HCT116 (cell line): Measurements from ENCODE around the gene PDHX. TPM values are rescaled to one million over a fixed set of nuclear protein-coding genes. Genes with fewer than 3 reads are reported as not detected.

Experiments used
- ATAC-seq: fragments of 200-7000 bp; cut with Tn5 transposase; 2 replicates; pipeline ENCODE4 v1.9.1; 2020; ENCODE audit warnings: mild to moderate bottlenecking, moderate library complexity
- BruUV-seq: library from RNA; stranded (reverse); fragments of 400-500 nt; replicated peaks from 2 replicates; lab custom pipeline; 2021; lab: Mats Ljungman, UMichigan
- CTCF ChIA-PET: fragments of 300-600 bp; sonication (Branson Sonifier 250); formaldehyde crosslinking; loops from one replicate; lab custom pipeline; 2021; ENCODE audit warnings: antibody characterized with exemption; lab: Charles Lee
- POLR2A ChIA-PET: fragments of 300-600, 350-600 bp; sonication (Branson Sonifier 250); formaldehyde crosslinking; loops from one replicate; lab custom pipeline; 2021; ENCODE audit warnings: antibody characterized with exemption; lab: Charles Lee
- RAD21 ChIA-PET, 2 experiments: fragments of 300-600 bp; sonication (Branson Sonifier 250); formaldehyde crosslinking; loops; one replicate each; lab custom pipeline; 2023; ENCODE audit warnings: low total read pairs in 2 of 2; ENCODE audit not compliant: uncharacterized antibody in 2 of 2, unreplicated experiment in 2 of 2, low non-redundant PET in 1 of 2; lab: Charles Lee
- DNase-seq: peaks from one replicate; pipeline ENCODE4 v3.0.0-alpha.2; 2010; ENCODE audit warnings: low read depth, low spot score
- H2AFZ ChIP-seq: fragments of 200-600 bp; shearing (Covaris generic), sonication (generic); 2 replicates; pipeline ENCODE4 v1.6.1; 2017; ENCODE audit warnings: low read depth, mixed run types, mixed read lengths, antibody characterized with exemption, low read length; ENCODE audit not compliant: poor library complexity, severe bottlenecking
- H3K27ac ChIP-seq: 2 replicates; pipeline ENCODE4 v1.5.1; 2012; ENCODE audit warnings: low read depth, low read length
- H3K27me3 ChIP-seq: fragments of 200-600 bp; sonication (generic); 2 replicates; pipeline ENCODE4 v1.6.1; 2016; ENCODE audit warnings: mixed run types, low read length, mixed read lengths; ENCODE audit not compliant: insufficient read depth
- H3K36me3 ChIP-seq, 2 experiments: fragments of 200-500 bp in 1 of 2; fragments of 200-600 bp in 1 of 2; sonication (Bioruptor generic) in 1 of 2; sonication (generic) in 1 of 2; 2 replicates each; pipeline versions ENCODE4 v1.5.1 to v1.6.1; 2014 to 2016; ENCODE audit warnings: low read length in 2 of 2, inconsistent platforms in 1 of 2, mixed read lengths in 1 of 2, mixed run types in 1 of 2; ENCODE audit not compliant: insufficient read depth in 2 of 2, control insufficient read depth in 1 of 2
- H3K4me1 ChIP-seq, 2 experiments: fragments of 200-600 bp in 1 of 2; sonication (generic) in 1 of 2; 2 replicates each; pipeline versions ENCODE4 v1.5.1 to v1.6.1; 2012 to 2017; ENCODE audit warnings: low read length in 2 of 2, inconsistent platforms in 1 of 2, mild to moderate bottlenecking in 1 of 2, mixed read lengths in 1 of 2, mixed run types in 1 of 2, moderate library complexity in 1 of 2; ENCODE audit not compliant: insufficient read depth in 2 of 2, control insufficient read depth in 1 of 2
- H3K4me2 ChIP-seq: fragments of 200-600 bp; sonication (generic); 2 replicates; pipeline ENCODE4 v1.6.1; 2017; ENCODE audit warnings: mixed run types, low read length, mixed read lengths
- H3K4me3 ChIP-seq, 2 experiments: fragments of 200-600 bp in 1 of 2; sonication (generic) in 1 of 2; replicated peaks in 1 of 2; 2 replicates each; pipeline ENCODE4 v1.5.1; 2011 to 2016; ENCODE audit warnings: low read length in 2 of 2, control low read depth in 1 of 2, low read depth in 1 of 2, mild to moderate bottlenecking in 1 of 2, mixed read lengths in 1 of 2, mixed run types in 1 of 2
- H3K79me2 ChIP-seq: fragments of 200-600 bp; sonication (generic); 2 replicates; pipeline ENCODE4 v1.6.1; 2017; ENCODE audit warnings: mild to moderate bottlenecking, mixed run types, low read length, moderate library complexity, mixed read lengths; ENCODE audit not compliant: insufficient read depth
- H3K9ac ChIP-seq: fragments of 200-600 bp; sonication (generic); 2 replicates; pipeline ENCODE4 v1.6.1; 2016; ENCODE audit warnings: low read length, mixed read lengths
- H3K9me2 ChIP-seq: fragments of 200-600 bp; sonication (generic), shearing (Covaris generic); 2 replicates; pipeline ENCODE4 v1.6.1; 2017; ENCODE audit warnings: mixed run types, mild to moderate bottlenecking, moderate library complexity; ENCODE audit not compliant: insufficient read depth
- H3K9me3 ChIP-seq, 2 experiments: fragments of 200-500 bp in 1 of 2; fragments of 200-600 bp in 1 of 2; sonication (Bioruptor generic) in 1 of 2; sonication (generic) in 1 of 2; 2 replicates each; pipeline ENCODE4 v1.6.1; 2014 to 2017; ENCODE audit warnings: low read length in 2 of 2, mixed read lengths in 2 of 2, inconsistent platforms in 1 of 2, low read depth in 1 of 2, mild to moderate bottlenecking in 1 of 2, mixed run types in 1 of 2, moderate library complexity in 1 of 2; ENCODE audit not compliant: control insufficient read depth in 1 of 2, insufficient read depth in 1 of 2
- H4K20me1 ChIP-seq: fragments of 200-600 bp; sonication (generic), shearing (Covaris generic); 2 replicates; pipeline ENCODE4 v1.6.1; 2017; ENCODE audit warnings: mixed run types, mild to moderate bottlenecking, moderate library complexity; ENCODE audit not compliant: insufficient read depth
- CBX3 ChIP-seq: IDR thresholded peaks from 2 replicates; pipeline ENCODE4 v1.6.1; 2012; ENCODE audit warnings: low read depth
- CEBPB ChIP-seq: IDR thresholded peaks from 2 replicates; pipeline ENCODE4 v1.6.1; 2012; ENCODE audit warnings: low read depth
- REST ChIP-seq: IDR thresholded peaks from 2 replicates; pipeline ENCODE4 v1.6.1; 2012; ENCODE audit warnings: low read depth
- ZNF274 ChIP-seq: fragments of 200-500 bp; sonication (Bioruptor generic); IDR thresholded peaks from 2 replicates; pipeline ENCODE4 v1.6.1; 2014; ENCODE audit warnings: mild to moderate bottlenecking, low read depth, low read length, inconsistent platforms
- intact Hi-C: fragments of 100-400 bp; cut with micrococcal nuclease; formaldehyde crosslinking; loops from 2 replicates; pipeline ENCODE4 v1.10.0; 2022
- total RNA-seq: library from RNA; stranded (reverse); gene quantifications from one replicate; pipeline ENCODE4 v1.2.1, GENCODE V29; 2021; ENCODE audit not compliant: unreplicated experiment
- TF ChIP-seq, protein P1 (sequence below): IDR thresholded peaks from 2 replicates; pipeline ENCODE4 v1.6.1; 2012

Gene PDHX
- total RNA-seq, 1 experiment from 2014 or later, result 36.6 TPM

DNA sequence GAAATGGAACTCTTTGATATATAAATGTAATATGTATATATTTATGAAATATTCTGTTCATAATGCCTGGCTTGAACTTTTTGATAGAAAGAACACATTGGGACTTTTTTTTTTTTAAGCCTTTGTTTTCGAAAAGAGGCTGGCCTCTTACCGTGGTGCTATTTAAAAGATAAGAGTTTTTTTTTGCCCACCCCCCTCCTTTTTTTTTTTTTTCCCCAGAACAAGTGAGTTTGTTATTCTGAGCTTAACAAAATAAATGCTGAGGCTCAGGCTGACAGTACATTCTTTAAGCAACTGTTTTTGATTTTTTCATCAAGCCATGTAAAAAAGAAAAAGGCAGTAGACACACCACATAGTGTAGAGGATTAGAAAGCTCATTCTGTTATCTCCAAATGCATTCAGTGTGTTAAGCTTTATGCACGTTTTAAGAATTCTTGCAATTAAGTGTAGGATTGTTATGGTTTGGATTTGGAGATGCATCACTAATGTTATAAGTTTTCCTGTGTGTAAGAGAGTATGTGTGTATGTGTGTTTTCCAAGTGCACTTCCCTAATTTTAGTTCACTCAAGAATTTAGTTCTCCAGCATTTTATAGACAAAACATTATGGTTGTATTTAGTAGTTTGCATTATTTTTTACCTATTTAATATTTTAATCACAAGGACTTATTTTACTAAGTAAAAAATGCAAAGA is 12.0 kb downstream of the PDHX start:
- Histone ChIP-seq H3K4me3 (no peak overlapping the region), H3K9me3 (no peaks in the 10 kb centered on the region), H2AFZ (no peak overlapping the region), H3K27me3 (no peaks in the 10 kb centered on the region), H3K4me1 (0 out of 4 replicates have a peak, but pooled peaks cover 0 to 6% of the 10 kb centered on the region in 2 experiments), H3K79me2 (peaks cover 56% of the 10 kb centered on the region), H3K9ac (no peak overlapping the region), H3K27ac (no peak overlapping the region), H4K20me1 (no peaks in the 10 kb centered on the region), H3K9me2 (no peaks in the 10 kb centered on the region), H3K4me2 (no peak overlapping the region), H3K36me3 (no peaks in the 10 kb centered on the region)
- intact Hi-C loops, result loop anchor here (5.0 to 10.0 kb wide), 3 partner anchors 236 to 1339 kb away; no protein-coding TSS in a partner anchor
- ChIA-PET POLR2A (no interaction called here), RAD21 (no interaction called here), CTCF (no interaction called here)
- DNase-seq (no peak), ATAC-seq (no peak)
- no TSS peak for BruUV-seq
- no peak for TF ChIP-seq REST
- no peak for TF ChIP-seq CBX3
- no peak for TF ChIP-seq ZNF274
- TF ChIP-seq CEBPB, result no peak
- TF ChIP-seq, protein P1, sequence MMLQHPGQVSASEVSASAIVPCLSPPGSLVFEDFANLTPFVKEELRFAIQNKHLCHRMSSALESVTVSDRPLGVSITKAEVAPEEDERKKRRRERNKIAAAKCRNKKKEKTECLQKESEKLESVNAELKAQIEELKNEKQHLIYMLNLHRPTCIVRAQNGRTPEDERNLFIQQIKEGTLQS, result no peak
